Raji (cell line): ENCODE data around the gene SGIP1.

Experiments
- POLR2A ChIP-seq: IDR thresholded peaks from 2 replicates; pipeline ENCODE4 v1.6.1; 2011; ENCODE audit warnings: low read depth, low read length, control low read depth; ENCODE audit not compliant: insufficient read depth

The SGIP1 gene

GRCh38 chr1:66699213-66699612 is 165.3 kb downstream of the SGIP1 start:
- TF ChIP-seq POLR2A = no peak

GRCh38 chr1:66704177-66704875 is 170.4 kb downstream of the SGIP1 start:
- no peak for TF ChIP-seq POLR2A

GRCh38 chr1:66705110-66705509 is 171.2 kb downstream of the SGIP1 start:
- no peak for TF ChIP-seq POLR2A

GRCh38 chr1:66711420-66711819 is 177.5 kb downstream of the SGIP1 start:
- no peak for TF ChIP-seq POLR2A

- no peak for TF ChIP-seq POLR2A
Observed at GRCh38 chr1:66712839-66713238, 178.9 kb downstream of the SGIP1 start.

GRCh38 chr1:66723985-66724384 is 190.0 kb downstream of the SGIP1 start:
- TF ChIP-seq POLR2A = no peak

GRCh38 chr1:66725885-66726665 is 192.1 kb downstream of the SGIP1 start:
- TF ChIP-seq POLR2A = no peak

GRCh38 chr1:66728021-66728420 is 194.1 kb downstream of the SGIP1 start:
- no peak for TF ChIP-seq POLR2A

GRCh38 chr1:66729119-66729518 is 195.2 kb downstream of the SGIP1 start:
- no peak for TF ChIP-seq POLR2A

- TF ChIP-seq POLR2A = no peak
Observed at GRCh38 chr1:66729523-66729922, 195.6 kb downstream of the SGIP1 start.

- TF ChIP-seq POLR2A = no peak
Observed at GRCh38 chr1:66730462-66730861, 196.5 kb downstream of the SGIP1 start.

- no peak for TF ChIP-seq POLR2A
Observed at GRCh38 chr1:66731170-66731865, 197.4 kb downstream of the SGIP1 start.

GRCh38 chr1:66732407-66733166 is 198.6 kb downstream of the SGIP1 start:
- no peak for TF ChIP-seq POLR2A

- TF ChIP-seq POLR2A = no peak
Observed at GRCh38 chr1:66733348-66734017, 199.5 kb downstream of the SGIP1 start.

GRCh38 chr1:66737836-66738235 is 203.9 kb downstream of the SGIP1 start:
- no peak for TF ChIP-seq POLR2A
